KOPT-K1 (cell line): Measurements from ENCODE around the gene EGFR.
"Not testable (repeated sequence)": the region's sequence is repeated elsewhere in the genome, so short reads cannot be mapped to it uniquely, and the experiment has no call there.

Source experiments
- H3K27ac ChIP-seq: fragments of 200-600 bp; sonication (generic); 2 replicates; pipeline ENCODE4 v1.5.1; 2016; ENCODE audit warnings: antibody characterized with exemption, mild to moderate bottlenecking, low read depth, low read length; ENCODE audit not compliant: poor library complexity, severe bottlenecking
- H3K36me3 ChIP-seq: fragments of 200-600 bp; sonication (generic); 2 replicates; pipeline ENCODE4 v1.5.1; 2017; ENCODE audit warnings: antibody characterized with exemption, mild to moderate bottlenecking, low read length, moderate library complexity; ENCODE audit not compliant: insufficient read depth
- H3K9me3 ChIP-seq: fragments of 200-600 bp; sonication (generic); 2 replicates; pipeline ENCODE4 v1.5.1; 2017; ENCODE audit warnings: antibody characterized with exemption, low read length, mild to moderate bottlenecking; ENCODE audit not compliant: insufficient read depth, poor library complexity, severe bottlenecking

Gene EGFR

GRCh38 chr7:55022002-55022985 lies 3.5 kb downstream of the EGFR start:
- Histone ChIP-seq H3K9me3 (peaks cover 8% of the 10 kb centered on the region), H3K27ac (no peak overlapping the region), H3K36me3 (no peaks in the 10 kb centered on the region)

GRCh38 chr7:55023841-55024505 lies 5.2 kb downstream of the EGFR start:
- Histone ChIP-seq H3K27ac (no peak overlapping the region), H3K9me3 (peaks cover 8% of the 10 kb centered on the region), H3K36me3 (no peaks in the 10 kb centered on the region)

- peaks cover 8% of the 10 kb centered on the region for H3K9me3 ChIP-seq
- H3K27ac ChIP-seq, result no peak overlapping the region
- H3K36me3 ChIP-seq, result no peaks in the 10 kb centered on the region
These were observed 6.0 kb downstream of the EGFR start for GRCh38 chr7:55024776-55025175.

DNA sequence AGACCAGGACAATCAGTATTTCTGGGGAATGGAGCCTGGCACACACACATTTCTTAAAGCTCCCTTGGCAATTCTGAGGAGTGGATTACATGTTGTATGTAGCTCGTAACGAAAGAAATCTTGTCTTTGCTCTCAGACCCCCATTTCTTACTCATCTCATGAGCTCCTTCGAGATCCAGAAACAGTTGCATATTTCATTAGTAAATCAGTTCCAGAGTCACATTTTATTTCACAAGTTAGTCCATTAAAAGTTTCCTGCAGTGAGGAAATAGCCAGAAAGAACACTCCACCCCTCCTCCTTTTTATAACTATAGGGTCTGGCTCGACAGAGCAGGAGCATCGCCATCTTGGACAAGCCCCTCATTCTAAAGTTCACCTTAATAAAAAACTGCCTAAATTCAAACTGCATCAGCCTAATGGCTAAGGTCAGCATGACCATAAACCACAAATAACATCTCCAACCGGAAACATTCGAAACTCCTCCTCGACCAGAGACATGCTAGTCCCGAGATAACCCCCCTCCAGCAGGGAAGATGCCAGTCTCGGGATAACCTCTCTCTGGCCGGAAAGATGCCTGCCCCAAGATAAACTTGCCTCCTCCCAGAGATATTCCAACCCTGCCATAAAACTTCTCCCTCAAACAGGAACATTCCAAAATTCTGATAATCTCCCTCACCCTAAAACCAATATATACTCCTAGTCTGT lies 7.4 kb downstream of the EGFR start:
- H3K36me3 ChIP-seq, result no peaks in the 10 kb centered on the region
- H3K27ac ChIP-seq, result no peak overlapping the region
- H3K9me3 ChIP-seq, result no peaks in the 10 kb centered on the region

GRCh38 chr7:55026867-55027490 lies 8.2 kb downstream of the EGFR start:
- H3K9me3 ChIP-seq, result no peaks in the 10 kb centered on the region
- no peaks in the 10 kb centered on the region for H3K36me3 ChIP-seq
- H3K27ac ChIP-seq, result no peak overlapping the region

DNA sequence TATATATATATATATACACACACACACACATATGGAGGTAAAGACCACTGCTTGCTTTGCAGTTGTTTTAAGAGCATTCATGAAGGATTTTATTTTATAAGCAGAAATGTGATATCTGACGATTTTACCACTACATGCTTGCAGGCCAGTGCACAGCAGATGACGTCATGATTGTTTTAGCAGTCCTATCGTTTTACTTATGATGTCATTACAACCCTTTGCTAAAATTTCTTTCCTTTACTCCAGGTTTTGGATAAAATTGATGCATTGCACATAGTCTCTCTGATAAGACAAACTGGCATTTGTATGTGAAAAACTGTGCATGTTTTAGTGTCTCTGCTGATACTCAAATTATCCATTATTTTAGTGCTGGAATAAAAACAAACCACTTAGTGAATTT lies 9.2 kb downstream of the EGFR start:
- Histone ChIP-seq H3K36me3 (no peaks in the 10 kb centered on the region), H3K27ac (no peak overlapping the region), H3K9me3 (no peaks in the 10 kb centered on the region)

DNA sequence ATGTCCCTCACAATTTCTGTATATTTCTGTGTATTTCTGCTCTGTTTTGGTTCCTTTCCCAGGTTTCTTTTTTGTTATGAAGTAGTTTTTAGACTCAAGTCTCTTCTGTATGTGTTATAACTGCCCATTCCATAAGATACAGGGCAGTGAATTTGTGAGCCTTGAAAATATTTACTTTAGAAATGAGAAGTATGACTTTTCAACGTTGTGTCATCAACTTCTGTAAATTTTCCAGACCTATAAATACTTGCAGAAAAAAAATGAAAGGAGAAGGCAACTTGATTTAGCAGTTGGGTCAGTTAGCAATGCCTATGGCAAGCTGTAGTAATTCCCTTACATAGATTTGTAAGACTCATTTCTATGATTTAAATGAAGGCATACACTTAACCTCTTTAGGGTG lies 11.5 kb downstream of the EGFR start:
- H3K9me3 ChIP-seq, result no peaks in the 10 kb centered on the region
- no peak overlapping the region for H3K27ac ChIP-seq
- no peaks in the 10 kb centered on the region for H3K36me3 ChIP-seq

DNA sequence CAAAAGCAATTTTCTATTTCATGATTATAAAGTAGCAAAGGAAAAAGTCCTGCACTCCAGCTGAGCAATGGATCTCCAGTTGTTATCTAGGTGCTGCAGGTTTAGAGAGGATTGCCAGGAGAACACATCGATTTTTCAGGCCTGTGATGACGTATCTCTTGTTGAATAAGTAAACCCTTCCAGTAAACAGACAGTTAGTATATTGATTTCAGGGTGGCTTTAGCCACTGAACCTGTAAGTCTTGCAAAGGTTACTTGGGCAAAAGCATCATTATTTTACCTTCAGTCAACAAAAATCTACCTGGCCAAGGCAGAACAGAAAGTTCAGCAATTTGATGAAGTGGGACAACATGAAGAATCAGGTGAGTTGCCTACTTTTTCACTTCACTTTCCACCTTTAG lies 12.3 kb downstream of the EGFR start:
- H3K27ac ChIP-seq, result no peak overlapping the region
- H3K36me3 ChIP-seq, result no peaks in the 10 kb centered on the region
- no peaks in the 10 kb centered on the region for H3K9me3 ChIP-seq

GRCh38 chr7:55032069-55032699 lies 13.4 kb downstream of the EGFR start:
- Histone ChIP-seq H3K27ac (no peak overlapping the region), H3K9me3 (no peaks in the 10 kb centered on the region), H3K36me3 (no peaks in the 10 kb centered on the region)

- Histone ChIP-seq H3K9me3 (no peaks in the 10 kb centered on the region), H3K36me3 (no peaks in the 10 kb centered on the region), H3K27ac (no peak overlapping the region)
These were observed 14.5 kb downstream of the EGFR start for GRCh38 chr7:55033236-55033846.

DNA sequence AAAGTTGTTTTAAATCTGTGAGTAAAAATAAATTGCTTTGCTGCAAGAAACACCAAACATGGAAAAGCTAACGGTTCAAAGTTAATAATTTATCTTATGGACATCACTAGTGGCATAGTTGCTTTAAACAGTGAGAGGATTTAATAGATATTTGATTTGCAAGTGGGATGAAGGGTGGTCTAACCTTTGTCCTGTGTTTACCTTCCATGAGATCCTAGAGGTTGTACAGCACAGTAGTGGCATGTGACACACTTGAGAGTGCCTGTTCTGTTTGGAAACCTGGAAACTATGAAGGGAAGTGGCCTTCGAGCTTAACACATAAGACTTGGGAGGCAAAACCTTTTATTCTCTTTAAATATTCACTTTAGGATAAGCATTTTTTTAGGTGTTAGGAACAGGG lies 16.0 kb downstream of the EGFR start:
- H3K9me3 ChIP-seq, result no peaks in the 10 kb centered on the region
- H3K36me3 ChIP-seq, result no peaks in the 10 kb centered on the region
- no peak overlapping the region for H3K27ac ChIP-seq

DNA sequence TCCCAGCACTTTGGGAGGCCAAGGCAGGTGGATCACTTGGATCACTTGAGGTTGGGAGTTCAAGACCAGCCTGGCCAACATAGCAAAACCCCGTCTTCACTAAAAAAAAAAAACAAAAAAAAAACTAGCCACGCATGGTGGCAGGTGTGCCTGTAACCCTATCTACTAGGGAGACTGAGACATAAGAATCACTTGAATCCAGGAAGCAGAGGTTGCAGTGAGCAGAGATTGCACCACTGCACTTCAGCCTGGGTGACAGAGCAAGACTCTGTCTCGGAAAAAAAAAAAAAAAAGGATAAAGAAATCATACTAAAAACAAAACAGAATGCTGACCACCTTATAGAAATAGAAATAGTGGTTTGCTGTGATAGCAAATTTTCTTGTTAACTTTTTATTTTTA lies 16.6 kb downstream of the EGFR start:
- H3K9me3 ChIP-seq, H3K36me3 ChIP-seq, H3K27ac ChIP-seq: not testable (repeated sequence)

- no peaks in the 10 kb centered on the region for H3K36me3 ChIP-seq
- no peak overlapping the region for H3K27ac ChIP-seq
- H3K9me3 ChIP-seq, result no peaks in the 10 kb centered on the region
These were observed 18.3 kb downstream of the EGFR start for GRCh38 chr7:55036950-55037736.
